DND-41 (cell line): ENCODE results near the gene CDH2.

Experiments
- EZH2 ChIP-seq: IDR thresholded peaks from 3 replicates; pipeline ENCODE4 v1.6.1; 2012; ENCODE audit warnings: borderline replicate concordance, low read depth, mild to moderate bottlenecking, moderate library complexity, low read length, inconsistent platforms; ENCODE audit not compliant: severe bottlenecking
- TF ChIP-seq, protein P1 (sequence below): IDR thresholded peaks from 2 replicates; pipeline ENCODE4 v1.5.1; 2012; ENCODE audit warnings: borderline replicate concordance, low read length, moderate library complexity, mild to moderate bottlenecking; ENCODE audit not compliant: poor library complexity, severe bottlenecking; ENCODE audit errors: extremely low read depth

DNA sequence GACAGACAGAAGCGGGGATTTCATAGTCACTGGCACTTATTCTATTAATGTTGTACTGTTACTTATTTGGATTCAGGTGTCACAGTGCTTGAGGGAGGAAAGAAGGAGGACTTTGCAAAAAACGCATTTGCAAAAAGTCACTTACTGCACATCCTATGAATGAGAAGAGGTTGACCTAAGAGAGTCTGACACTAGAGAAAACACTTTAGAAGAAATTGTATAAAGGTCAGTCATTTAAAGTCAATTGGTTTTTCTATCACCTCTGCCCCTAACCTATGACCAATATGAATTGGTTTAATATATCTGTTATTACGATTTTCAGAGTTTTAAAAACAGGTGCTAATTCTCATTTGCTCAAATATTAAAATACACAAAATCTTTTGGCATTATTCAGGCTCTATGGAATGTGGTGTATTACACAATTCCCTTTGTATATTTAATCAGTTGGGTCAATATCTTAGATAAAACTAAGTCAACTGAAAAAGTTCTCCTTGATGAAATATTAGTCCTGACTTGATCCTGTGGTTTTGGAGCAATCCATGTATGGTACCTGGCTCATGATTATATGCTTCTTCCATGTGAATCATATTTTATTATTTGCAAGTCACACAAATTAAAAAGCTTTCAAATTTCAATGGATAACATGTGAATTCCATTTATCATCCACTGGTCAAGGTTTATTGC lies 157.4 kb downstream of the CDH2 start:
- TF ChIP-seq EZH2: no peak
- TF ChIP-seq, protein P1, sequence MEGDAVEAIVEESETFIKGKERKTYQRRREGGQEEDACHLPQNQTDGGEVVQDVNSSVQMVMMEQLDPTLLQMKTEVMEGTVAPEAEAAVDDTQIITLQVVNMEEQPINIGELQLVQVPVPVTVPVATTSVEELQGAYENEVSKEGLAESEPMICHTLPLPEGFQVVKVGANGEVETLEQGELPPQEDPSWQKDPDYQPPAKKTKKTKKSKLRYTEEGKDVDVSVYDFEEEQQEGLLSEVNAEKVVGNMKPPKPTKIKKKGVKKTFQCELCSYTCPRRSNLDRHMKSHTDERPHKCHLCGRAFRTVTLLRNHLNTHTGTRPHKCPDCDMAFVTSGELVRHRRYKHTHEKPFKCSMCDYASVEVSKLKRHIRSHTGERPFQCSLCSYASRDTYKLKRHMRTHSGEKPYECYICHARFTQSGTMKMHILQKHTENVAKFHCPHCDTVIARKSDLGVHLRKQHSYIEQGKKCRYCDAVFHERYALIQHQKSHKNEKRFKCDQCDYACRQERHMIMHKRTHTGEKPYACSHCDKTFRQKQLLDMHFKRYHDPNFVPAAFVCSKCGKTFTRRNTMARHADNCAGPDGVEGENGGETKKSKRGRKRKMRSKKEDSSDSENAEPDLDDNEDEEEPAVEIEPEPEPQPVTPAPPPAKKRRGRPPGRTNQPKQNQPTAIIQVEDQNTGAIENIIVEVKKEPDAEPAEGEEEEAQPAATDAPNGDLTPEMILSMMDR: no peak
